ENCODE results near the gene EML5.
"Not testable (repeated sequence)": the region's sequence is repeated elsewhere in the genome, so short reads cannot be mapped to it uniquely, and the experiment has no call there.

EML5 gene

GRCh38 chr14:88799522-88799921 lies 6.8 kb upstream of the EML5 start:
- no peak for DNase-seq

GRCh38 chr14:88798156-88798555 lies 5.4 kb upstream of the EML5 start:
- peak; percentile 57 for DNase-seq

GRCh38 chr14:88793259-88793625 lies 489 bp upstream of the EML5 start:
- peak; percentile 37 for DNase-seq

GRCh38 chr14:88791629-88792472 lies 902 bp downstream of the EML5 start:
- DNase-seq, result peak; percentile 48

- DNase-seq, result no peak
These were observed 1.5 kb downstream of the EML5 start for GRCh38 chr14:88791252-88791621.

- DNase-seq, result no peak
These were observed 2.1 kb downstream of the EML5 start for GRCh38 chr14:88790501-88791251.

- not testable (repeated sequence) for DNase-seq
These were observed 3.2 kb downstream of the EML5 start for GRCh38 chr14:88789573-88789972.

GRCh38 chr14:88786715-88787114 lies 6.0 kb downstream of the EML5 start:
- no peak for DNase-seq

GRCh38 chr14:88785911-88786310 lies 6.8 kb downstream of the EML5 start:
- DNase-seq, result no peak

- no peak for DNase-seq
These were observed 17.2 kb downstream of the EML5 start for GRCh38 chr14:88775532-88775931.

- DNase-seq, result no peak
These were observed 22.0 kb downstream of the EML5 start for GRCh38 chr14:88770736-88771135.

GRCh38 chr14:88765130-88765529 lies 27.6 kb downstream of the EML5 start:
- no peak for DNase-seq

GRCh38 chr14:88753873-88754272 lies 38.9 kb downstream of the EML5 start:
- DNase-seq, result no peak

GRCh38 chr14:88750945-88751344 lies 41.8 kb downstream of the EML5 start:
- peak; percentile 5 for DNase-seq

GRCh38 chr14:88750413-88750812 lies 42.3 kb downstream of the EML5 start:
- no peak for DNase-seq

- DNase-seq, result peak; percentile 4
These were observed 43.6 kb downstream of the EML5 start for GRCh38 chr14:88749139-88749538.

GRCh38 chr14:88748288-88748687 lies 44.5 kb downstream of the EML5 start:
- DNase-seq, result no peak

- no peak for DNase-seq
These were observed 46.7 kb downstream of the EML5 start for GRCh38 chr14:88746052-88746451.

GRCh38 chr14:88737245-88737644 lies 55.5 kb downstream of the EML5 start:
- no peak for DNase-seq

GRCh38 chr14:88733121-88733520 lies 59.6 kb downstream of the EML5 start:
- DNase-seq, result no peak

- DNase-seq, result peak; percentile 21
These were observed 63.6 kb downstream of the EML5 start for GRCh38 chr14:88729159-88729558.

GRCh38 chr14:88727057-88727456 lies 65.7 kb downstream of the EML5 start:
- no peak for DNase-seq

- DNase-seq, result no peak
These were observed 82.0 kb downstream of the EML5 start for GRCh38 chr14:88710709-88711108.

- DNase-seq, result no peak
These were observed 85.7 kb downstream of the EML5 start for GRCh38 chr14:88707088-88707487.
